H1 (cell line): Measurements from ENCODE around the gene EPS8. TPM values are rescaled to one million over a fixed set of nuclear protein-coding genes. Genes with fewer than 3 reads are reported as not detected.

ENCODE experiments used
- YY1 ChIP-seq: IDR thresholded peaks from 2 replicates; pipeline ENCODE4 v1.6.1; 2011; ENCODE audit warnings: low read depth, mild to moderate bottlenecking, low read length
- polyA plus RNA-seq, 7 experiments: library from polyadenylated mRNA; depleted of rRNA in 3 of 7; stranded (reverse) in 5 of 7; unstranded in 2 of 7; fragments of >200 nt in 5 of 7; fragments of 200-250 nt in 2 of 7; gene quantifications; 1 replicate in 5 of 7; 2 replicates in 1 of 7; 4 replicates in 1 of 7; pipeline versions ENCODE4 v1.2.1 to v1.2.3, GENCODE V29; 2011 to 2013; ENCODE audit warnings: missing spikeins in 2 of 7, mixed read lengths in 2 of 7
- total RNA-seq: library from RNA; stranded (reverse); fragmentation: NEBNext Ultra II Directional; extraction: Animal tissue kit (Norgen Biotek cat#: 25700); gene quantifications from 2 replicates; pipeline ENCODE4 v1.2.1, GENCODE V29; 2021
- TF ChIP-seq, protein P1 (sequence below): IDR thresholded peaks from 2 replicates; pipeline ENCODE4 v1.6.1; 2012; ENCODE audit warnings: inconsistent platforms

The EPS8 gene
- total and polyA plus RNA-seq, 2 of the 8 experiments (the other 6 are each of a cell fraction or from before 2014, with no cell fraction given) = 3.0 to 4.6 TPM

DNA sequence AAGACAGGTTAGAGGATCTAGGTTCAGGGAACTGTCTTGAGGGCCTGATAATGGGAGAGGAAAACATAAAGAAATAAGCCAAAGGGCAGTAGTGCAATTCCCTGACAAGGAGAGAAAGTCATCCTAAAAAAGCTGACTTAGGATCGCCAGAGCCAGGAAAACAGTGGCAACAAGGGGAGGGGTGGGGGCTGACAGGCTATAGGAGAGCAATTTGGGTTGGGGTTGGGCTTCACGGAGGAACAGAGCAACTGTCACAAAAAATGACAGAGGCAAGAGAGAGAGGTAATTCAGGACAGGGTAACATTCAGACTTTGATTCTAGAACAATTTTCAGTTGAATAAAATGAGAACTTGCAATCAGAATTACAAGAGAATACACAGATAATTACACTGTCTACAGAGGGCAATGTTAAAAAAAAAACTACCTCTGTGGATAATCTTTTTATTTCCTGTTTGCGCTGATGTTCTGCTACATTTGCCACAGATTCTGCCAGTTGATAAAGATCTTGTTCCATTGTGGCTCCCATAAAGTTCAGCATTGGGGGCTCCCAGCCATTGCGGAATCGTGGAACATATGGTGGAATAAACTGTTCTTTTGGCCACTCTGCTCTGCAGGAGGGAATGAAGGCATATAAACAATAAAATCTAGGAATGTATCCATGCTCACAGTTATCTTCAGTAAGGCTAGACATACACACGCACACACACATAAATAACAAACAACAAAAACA, 138.6 kb downstream of the EPS8 start (continued):
- TF ChIP-seq YY1 = no peak
- TF ChIP-seq, protein P1, sequence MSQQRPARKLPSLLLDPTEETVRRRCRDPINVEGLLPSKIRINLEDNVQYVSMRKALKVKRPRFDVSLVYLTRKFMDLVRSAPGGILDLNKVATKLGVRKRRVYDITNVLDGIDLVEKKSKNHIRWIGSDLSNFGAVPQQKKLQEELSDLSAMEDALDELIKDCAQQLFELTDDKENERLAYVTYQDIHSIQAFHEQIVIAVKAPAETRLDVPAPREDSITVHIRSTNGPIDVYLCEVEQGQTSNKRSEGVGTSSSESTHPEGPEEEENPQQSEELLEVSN = no peak
